Motor neuron (in vitro differentiated cells): ENCODE measurements around the gene SLC5A9. TPM values are rescaled to one million over a fixed set of nuclear protein-coding genes. Genes with fewer than 3 reads are reported as not detected.
A peak's percentile ranks its signal among the peaks of the same experiment; 100 is the strongest.
"Not testable (repeated sequence)": the region's sequence is repeated elsewhere in the genome, so short reads cannot be mapped to it uniquely, and the experiment has no call there.

Experiments
- ATAC-seq, 8 experiments: fragments of 200-7000 bp; cut with Tn5 transposase; replicated peaks in 6 of 8; 2 replicates each; pipeline ENCODE4 v1.8.0; 2021; ENCODE audit warnings: mild to moderate bottlenecking in 8 of 8, moderate library complexity in 8 of 8
- H3K27ac ChIP-seq, 2 donors: fragments of 250-450 bp; sonication (Bioruptor Pico); 2 replicates each; pipeline ENCODE4 v1.9.0; 2021; ENCODE audit warnings: antibody characterized with exemption in 2 of 2, mild to moderate bottlenecking in 2 of 2, moderate library complexity in 1 of 2
- H3K4me1 ChIP-seq, 2 donors: fragments of 250-450 bp; sonication (Bioruptor Pico); replicated peaks in 1 of 2; 2 replicates each; pipeline ENCODE4 v1.6.1; 2021; ENCODE audit warnings: antibody characterized with exemption in 2 of 2, mild to moderate bottlenecking in 2 of 2, moderate library complexity in 1 of 2
- H3K4me3 ChIP-seq, 5 donors: fragments of 250-450 bp; sonication (Bioruptor Pico); 2 replicates each; pipeline ENCODE4 v1.9.0; 2021; ENCODE audit warnings: antibody characterized with exemption in 5 of 5, mild to moderate bottlenecking in 5 of 5, moderate library complexity in 4 of 5
- WGBS, 10 experiments: fragments of 450-650 bp; shearing (Covaris generic); methylation state at CpG; one replicate each; pipeline ENCODE4 v1.0.0; 2022; 5-methylcytosine and 5-hydroxymethylcytosine counted together
- in situ Hi-C, 9 experiments: fragments of 400-800 bp; cut with MboI; loops; one replicate each; pipeline ENCODE4 v1.15.0; 2021; ENCODE audit warnings: low sequenced_read_pairs in 9 of 9, low pct_unique_long_range_greater_than_20kb in 2 of 9; ENCODE audit not compliant: unreplicated experiment in 9 of 9
- total RNA-seq, 8 experiments: library from RNA; unstranded; fragments of 300-600 nt; gene quantifications; 2 replicates each; pipeline versions ENCODE4 v1.2.3 to v1.2.4, GENCODE V29; 2022

SLC5A9 gene
- total RNA-seq, 8 experiments from 2014 or later: 0.20 to 1.0 (median 0.32) TPM; not detected in 1

DNA sequence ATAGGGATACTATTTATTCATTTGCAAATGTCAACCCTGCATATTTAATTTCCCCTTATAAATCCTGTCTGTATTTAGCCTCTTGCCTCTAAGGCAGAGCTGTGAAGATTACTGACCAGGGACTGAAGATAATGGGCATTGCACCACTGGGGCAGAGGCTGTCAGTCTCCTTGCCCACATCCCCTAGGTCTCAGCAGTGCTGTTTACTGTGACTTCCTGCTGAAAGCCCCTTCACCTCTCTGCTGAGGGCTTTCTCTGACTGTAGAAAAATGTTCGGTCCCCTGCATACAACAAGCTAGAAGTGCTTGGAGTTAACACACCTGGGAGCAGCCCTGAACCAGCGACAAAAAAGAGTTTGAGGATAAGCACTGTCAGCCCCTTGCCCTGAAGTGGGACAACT lies 28.8 kb downstream of the SLC5A9 start:
- ATAC-seq: peak in 2 of 8 experiments; percentile 25 to 30
- 67 to 100% (median 72%) methylated on average over 1 to 2 of the region's 2 CpGs; no CpG with 5 or more reads in 5 of the 10 experiments for WGBS, 10 experiments
- peaks cover 2 to 5% of the 10 kb centered on the region in 2 donors for H3K4me1 ChIP-seq
- no peak overlapping the region for H3K4me3 ChIP-seq
- in situ Hi-C loops: no loop called here
- no peak overlapping the region for H3K27ac ChIP-seq

DNA sequence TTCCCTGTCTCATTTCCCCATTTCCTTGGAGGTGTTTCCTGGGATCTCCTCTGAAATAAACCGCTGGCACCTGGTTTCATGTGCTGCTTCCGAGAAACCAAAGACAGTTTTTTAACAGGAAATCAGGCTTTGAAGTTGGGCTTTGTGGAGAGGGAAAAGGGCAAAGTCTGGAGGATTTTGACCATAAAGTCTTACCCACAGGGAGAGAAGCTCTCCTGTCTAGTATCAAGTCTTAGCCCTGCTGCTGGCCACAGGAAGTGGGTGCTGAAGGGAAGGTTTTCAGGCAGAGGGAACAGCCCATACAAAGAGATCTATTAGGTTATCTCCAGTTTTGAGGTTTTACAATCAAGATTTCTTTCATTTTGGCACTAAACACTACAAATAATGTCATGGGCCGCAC lies 29.3 kb downstream of the SLC5A9 start:
- 18 to 100% (median 84%) methylated on average over 2 to 3 of the region's 3 CpGs; no CpG with 5 or more reads in 2 of the 10 experiments for WGBS, 10 experiments

DNA sequence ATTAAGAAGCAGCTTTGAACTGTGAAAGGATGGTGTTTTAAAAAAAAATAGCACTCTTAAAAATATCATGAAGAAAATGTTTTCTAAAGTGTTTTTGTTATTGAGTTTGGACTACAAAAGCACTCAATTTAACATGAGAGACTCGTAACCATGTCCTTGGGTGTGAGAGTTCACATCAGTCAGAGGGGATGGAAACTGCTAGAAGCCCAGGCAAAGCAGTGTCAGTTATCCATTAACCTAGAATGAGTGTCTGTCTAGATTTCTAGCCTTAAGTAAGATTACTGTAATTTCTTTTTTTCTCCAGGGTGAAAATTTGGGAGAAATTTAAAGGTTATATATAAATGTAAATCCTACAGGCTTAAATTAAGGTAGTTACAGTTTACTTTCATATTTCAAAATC lies 31.7 kb downstream of the SLC5A9 start:
- Histone ChIP-seq H3K4me1 (peaks cover 0 to 2% of the 10 kb centered on the region in 2 donors), H3K4me3 (no peak overlapping the region), H3K27ac (no peak overlapping the region)
- WGBS, 10 experiments: 0 to 83% (median 68%) methylated on average over 1 of the region's 1 CpG; no CpG with 5 or more reads in 2 of the 10 experiments
- ATAC-seq: no peak
- in situ Hi-C loops: no loop called here

More for the DNA sequence above, 29.3 kb downstream of the SLC5A9 start:
- Histone ChIP-seq H3K27ac (no peak overlapping the region), H3K4me3 (no peak overlapping the region), H3K4me1 (peaks cover 0 to 2% of the 10 kb centered on the region in 2 donors)
- ATAC-seq: peak in 1 of 8 experiments; percentile 26
- in situ Hi-C loops: no loop called here

DNA sequence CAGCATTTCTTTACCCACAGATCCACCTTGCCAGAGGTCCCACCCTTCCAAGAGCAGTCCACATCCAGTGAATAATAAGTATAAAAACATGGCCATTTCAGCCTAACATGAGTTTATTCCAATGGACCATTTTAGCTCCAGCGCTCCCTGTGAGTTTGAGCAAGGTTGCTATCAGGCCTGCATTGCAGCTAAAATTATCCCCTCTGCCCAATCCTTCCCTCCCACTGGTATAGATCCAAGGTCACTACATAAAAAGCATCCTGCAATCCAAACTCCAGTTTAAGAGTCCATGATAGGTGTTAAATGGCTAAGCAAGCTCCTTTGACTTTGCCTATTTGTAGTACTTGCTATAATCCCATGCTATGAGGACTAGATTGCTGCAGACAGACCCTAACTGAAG lies 35.6 kb downstream of the SLC5A9 start:
- no peak for ATAC-seq
- 83 to 100% (median 100%) methylated on average over 1 of the region's 1 CpG; no CpG with 5 or more reads in 5 of the 10 experiments for WGBS, 10 experiments
- Histone ChIP-seq H3K4me3 (no peak overlapping the region), H3K4me1 (no peaks in the 10 kb centered on the region), H3K27ac (no peak overlapping the region)
- in situ Hi-C loops: no loop called here

DNA sequence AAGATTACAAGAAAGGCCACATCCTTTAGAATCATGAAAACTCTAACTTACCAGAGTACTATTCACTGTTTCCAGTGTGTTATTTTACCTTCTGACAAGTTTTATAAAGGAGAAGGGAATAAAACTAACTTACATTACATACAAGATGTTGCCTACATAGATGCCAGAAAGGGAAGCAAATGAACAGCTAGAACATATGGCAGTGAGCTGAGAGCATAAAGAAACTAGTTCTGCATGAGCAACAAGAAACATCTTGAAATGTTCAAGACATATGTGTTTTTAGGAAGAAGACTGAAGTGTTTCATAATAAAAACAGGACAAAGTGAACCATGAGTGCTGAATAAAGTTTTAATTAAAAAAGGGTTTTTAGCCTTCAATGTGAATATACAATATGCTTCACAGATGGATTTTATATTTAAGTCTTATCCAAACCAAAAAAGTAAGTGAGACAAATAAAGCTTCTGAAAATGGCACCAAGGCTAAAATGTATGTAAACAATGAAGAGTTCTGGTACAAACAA lies 39.4 kb downstream of the SLC5A9 start:
- H3K4me3 ChIP-seq: no peak overlapping the region
- no peaks in the 10 kb centered on the region for H3K4me1 ChIP-seq
- ATAC-seq: no peak
- no peak overlapping the region for H3K27ac ChIP-seq
- in situ Hi-C loops: no loop called here

DNA sequence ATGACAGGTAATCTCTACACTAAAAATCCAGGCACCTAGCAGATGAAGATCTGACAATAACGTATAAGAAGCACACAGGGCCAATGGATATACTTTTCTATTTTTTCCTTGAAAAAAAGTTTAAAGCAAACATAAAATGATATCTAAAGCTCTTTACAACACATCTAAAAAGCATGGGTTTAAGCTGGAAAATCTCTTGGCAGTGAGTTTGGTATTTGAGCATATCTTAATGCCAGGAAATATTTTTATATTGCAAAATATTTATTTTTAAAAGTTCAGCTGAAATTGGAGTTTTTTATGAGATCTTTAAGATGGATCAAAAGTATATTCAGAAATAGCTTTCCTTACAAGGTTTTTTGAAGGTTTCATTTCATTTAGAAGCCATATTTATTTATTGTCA lies 40.5 kb downstream of the SLC5A9 start:
- in situ Hi-C loops: no loop called here

DNA sequence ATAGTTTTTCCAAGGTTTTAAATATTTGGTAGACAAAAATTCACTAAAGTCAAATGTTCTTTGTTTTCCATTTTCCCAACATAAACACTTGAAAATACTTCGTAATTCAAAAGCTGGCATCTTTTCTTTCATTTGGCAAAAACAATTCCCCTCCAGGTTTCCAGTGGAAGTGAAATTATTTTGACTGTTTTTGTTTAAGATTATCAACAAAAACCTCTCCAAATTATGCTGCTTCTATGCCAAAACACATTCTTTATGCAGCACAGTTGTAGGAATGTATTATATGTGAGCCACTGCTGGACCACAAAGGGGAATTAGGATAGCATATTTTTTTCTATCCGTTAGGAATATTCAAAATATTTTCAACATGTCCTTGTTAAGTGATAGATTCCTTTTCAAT lies 44.1 kb downstream of the SLC5A9 start:
- ATAC-seq: no peak
- H3K4me3 ChIP-seq: no peak overlapping the region
- in situ Hi-C loops: no loop called here
- no peaks in the 10 kb centered on the region for H3K4me1 ChIP-seq
- WGBS, 10 experiments: 0 to 100% (median 82%) methylated on average over 1 to 2 of the region's 2 CpGs; no CpG with 5 or more reads in 1 of the 10 experiments
- H3K27ac ChIP-seq: no peak overlapping the region

More for the DNA sequence above, 40.5 kb downstream of the SLC5A9 start:
- Histone ChIP-seq H3K4me3 (no peak overlapping the region), H3K27ac (no peak overlapping the region), H3K4me1 (no peaks in the 10 kb centered on the region)
- ATAC-seq: no peak
- 0 to 91% (median 85%) methylated on average over 1 of the region's 1 CpG for WGBS, 10 experiments

DNA sequence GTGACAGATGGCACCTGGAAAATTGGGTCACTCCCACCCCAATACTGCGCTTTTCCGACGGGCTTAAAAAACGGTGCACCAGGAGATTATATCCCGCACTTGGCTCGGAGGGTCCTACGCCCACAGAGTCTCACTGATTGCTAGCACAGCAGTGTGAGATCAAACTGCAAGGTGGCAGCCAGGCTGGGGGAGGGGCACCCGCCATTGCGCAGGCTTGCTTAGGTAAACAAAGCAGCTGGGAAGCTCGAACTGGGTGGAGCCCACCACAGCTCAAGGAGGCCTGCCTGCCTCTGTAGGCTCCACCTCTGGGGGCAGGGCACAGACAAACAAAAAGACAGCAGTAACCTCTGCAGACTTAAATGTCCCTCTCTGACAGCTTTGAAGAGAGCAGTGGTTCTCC lies 54.9 kb downstream of the SLC5A9 start:
- in situ Hi-C loops, ATAC-seq, H3K4me1 ChIP-seq, H3K27ac ChIP-seq, H3K4me3 ChIP-seq: not testable (repeated sequence)
- no CpG with 5 or more reads among the region's 10 CpGs for WGBS, 10 experiments

DNA sequence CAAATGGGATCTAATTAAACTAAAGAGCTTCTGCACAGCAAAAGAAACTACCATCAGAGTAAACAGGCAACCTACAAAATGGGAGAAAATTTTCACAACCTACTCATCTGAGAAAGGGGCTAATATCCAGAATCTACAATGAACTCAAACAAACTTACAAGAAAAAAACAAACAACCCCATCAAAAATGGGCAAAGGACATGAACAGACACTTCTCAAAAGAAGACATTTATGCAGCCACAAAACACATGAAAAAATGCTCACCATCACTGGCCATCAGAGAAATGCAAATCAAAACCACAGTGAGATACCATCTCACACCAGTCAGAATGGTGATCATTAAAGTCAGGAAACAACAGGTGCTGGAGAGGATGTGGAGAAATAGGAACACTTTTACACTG lies 59.8 kb downstream of the SLC5A9 start:
- H3K4me1 ChIP-seq, in situ Hi-C loops: not testable (repeated sequence)

DNA sequence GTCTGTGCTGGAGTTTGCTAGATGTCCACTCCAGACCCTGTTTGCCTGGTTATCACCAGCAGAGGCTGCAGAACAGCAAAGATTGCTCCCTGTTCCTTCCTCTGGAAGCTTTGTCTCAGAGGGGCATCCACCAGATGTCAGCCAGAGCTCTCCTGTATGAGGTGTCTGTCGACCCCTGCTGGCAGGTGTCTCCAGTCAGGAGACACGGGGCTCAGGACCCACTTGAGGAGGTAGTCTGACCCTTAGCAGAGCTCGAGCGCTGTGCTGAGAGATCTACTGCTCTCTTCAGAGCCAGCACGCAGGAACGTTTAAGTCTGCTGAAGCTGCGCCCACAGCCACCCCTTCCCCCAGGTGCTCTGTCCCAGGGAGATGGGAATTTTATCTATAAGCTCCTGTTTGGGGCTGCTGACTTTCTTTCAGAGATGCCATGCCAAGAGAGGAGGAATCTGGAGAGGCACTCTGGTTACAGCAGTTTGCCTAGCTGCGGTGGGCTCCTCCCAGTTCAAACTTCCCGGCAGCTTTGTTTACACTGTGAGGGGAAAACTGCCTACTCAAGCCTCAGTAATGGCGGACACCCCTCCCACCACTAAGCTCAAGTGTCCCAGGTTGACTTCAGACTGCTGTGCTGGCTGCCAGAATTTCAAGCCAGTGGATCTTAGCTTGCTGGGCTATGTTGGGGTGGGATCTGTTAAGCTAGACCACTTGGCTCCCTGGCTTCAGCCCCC lies 62.3 kb downstream of the SLC5A9 start:
- H3K27ac ChIP-seq, in situ Hi-C loops, H3K4me1 ChIP-seq, H3K4me3 ChIP-seq, ATAC-seq: not testable (repeated sequence)
- 10 to 86% (median 66%) methylated on average over 1 to 10 of the region's 10 CpGs; no CpG with 5 or more reads in 1 of the 10 experiments for WGBS, 10 experiments

More for the DNA sequence above, 59.8 kb downstream of the SLC5A9 start:
- H3K4me3 ChIP-seq, ATAC-seq, H3K27ac ChIP-seq: not testable (repeated sequence)

DNA sequence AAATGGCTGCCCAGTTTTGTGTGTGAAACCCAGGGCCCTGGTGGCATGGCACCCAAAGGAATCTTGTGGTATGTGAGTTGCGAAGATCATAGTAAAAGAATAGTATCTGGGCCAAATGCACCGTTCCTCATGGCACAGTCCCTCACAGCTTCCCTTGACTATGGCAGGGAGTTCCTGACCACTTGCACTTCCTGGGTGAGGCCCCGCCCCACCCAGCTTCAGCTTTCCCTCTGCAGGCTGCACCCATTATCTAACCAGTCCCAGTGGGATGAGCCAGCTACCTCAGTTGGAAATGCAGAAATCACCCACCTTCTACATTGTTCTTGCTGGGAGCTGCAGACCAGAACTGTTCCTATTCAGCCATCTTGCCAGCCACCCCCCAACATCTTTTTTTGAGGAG lies 63.0 kb downstream of the SLC5A9 start:
- no peak overlapping the region for H3K4me3 ChIP-seq
- no peak overlapping the region for H3K27ac ChIP-seq
- ATAC-seq: no peak
- no peaks in the 10 kb centered on the region for H3K4me1 ChIP-seq
- 27 to 100% (median 85%) methylated on average over 1 to 3 of the region's 3 CpGs; no CpG with 5 or more reads in 2 of the 10 experiments for WGBS, 10 experiments
- in situ Hi-C loops: no loop called here

DNA sequence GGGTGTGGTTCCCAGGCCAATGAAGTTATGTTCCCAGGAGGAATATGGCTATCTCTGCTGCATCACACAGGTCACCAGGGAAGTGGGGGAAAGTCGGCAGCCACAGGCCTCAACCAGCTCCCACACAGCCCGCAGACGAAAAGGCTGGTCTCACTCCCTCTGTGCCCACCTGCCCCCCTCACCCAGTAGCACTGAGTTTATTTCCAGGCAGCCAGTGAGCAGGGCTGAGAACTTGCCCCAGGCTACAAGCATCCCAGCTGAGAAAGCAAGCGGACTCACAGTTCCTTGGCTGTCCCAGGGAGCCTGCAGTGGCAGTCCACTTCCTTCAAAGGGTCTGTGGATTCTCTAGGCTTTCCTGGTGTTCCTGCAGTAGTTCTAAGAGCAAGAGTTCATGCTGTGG lies 68.9 kb downstream of the SLC5A9 start:
- H3K27ac ChIP-seq: no peak overlapping the region
- H3K4me1 ChIP-seq: no peaks in the 10 kb centered on the region
- 40 to 100% (median 90%) methylated on average over 1 to 4 of the region's 4 CpGs; no CpG with 5 or more reads in 4 of the 10 experiments for WGBS, 10 experiments
- no peak overlapping the region for H3K4me3 ChIP-seq
- in situ Hi-C loops: no loop called here
- ATAC-seq: peak in 1 of 8 experiments; percentile 29

DNA sequence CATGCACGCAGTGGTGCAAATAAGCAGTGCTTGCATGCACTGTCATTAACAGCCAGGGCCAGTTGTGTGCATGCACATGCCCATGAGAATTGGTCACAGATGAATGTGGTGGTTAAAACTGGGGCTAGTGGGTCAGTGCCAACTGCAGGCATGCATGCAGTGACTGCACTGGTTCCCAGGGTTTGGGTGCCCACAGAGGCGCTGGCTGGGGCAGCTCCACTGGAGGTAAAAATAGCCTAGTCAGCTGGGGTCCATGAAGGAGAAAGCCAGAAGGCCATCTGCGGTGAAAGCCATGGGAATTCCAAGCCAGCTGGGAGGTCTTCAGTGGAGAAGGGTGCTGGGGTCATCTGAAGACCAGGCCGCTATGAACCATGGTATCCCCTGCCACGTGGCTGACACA lies 70.2 kb downstream of the SLC5A9 start:
- no peak for ATAC-seq
- no peaks in the 10 kb centered on the region for H3K4me1 ChIP-seq
- no peak overlapping the region for H3K4me3 ChIP-seq
- 80 to 100% (median 93%) methylated on average over 1 to 4 of the region's 5 CpGs; no CpG with 5 or more reads in 5 of the 10 experiments for WGBS, 10 experiments
- in situ Hi-C loops: no loop called here
- no peak overlapping the region for H3K27ac ChIP-seq

DNA sequence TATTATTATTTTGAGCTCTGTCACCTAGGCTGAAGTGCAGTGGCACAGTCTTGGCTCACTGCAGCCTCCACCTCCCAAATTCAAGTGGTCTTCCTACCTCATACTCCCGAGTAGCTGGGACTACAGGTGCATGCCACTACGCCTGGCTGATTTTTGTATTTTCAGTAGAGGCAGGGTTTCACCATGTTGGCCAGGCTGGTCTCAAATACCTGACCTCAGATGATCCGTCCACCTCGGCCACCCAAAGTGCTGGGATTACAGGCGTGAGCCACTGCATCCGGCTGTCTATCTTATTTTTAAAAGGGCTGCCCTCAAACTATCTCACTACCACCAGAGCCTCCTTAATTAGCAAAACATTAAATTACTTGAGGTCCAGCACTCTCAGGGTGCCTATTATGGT lies 71.6 kb downstream of the SLC5A9 start:
- WGBS, 10 experiments: 43 to 100% (median 88%) methylated on average over 2 to 6 of the region's 6 CpGs; no CpG with 5 or more reads in 2 of the 10 experiments
- H3K27ac ChIP-seq, H3K4me3 ChIP-seq, ATAC-seq, in situ Hi-C loops, H3K4me1 ChIP-seq: not testable (repeated sequence)
